GM15510 (cell line): Measurements from ENCODE around the gene ILDR2.

Source experiments
- POLR2A ChIP-seq: IDR thresholded peaks from 3 replicates; pipeline ENCODE4 v1.6.1; 2011; ENCODE audit warnings: borderline replicate concordance; ENCODE audit not compliant: insufficient read length; ENCODE audit errors: extremely low read depth

Gene ILDR2

DNA sequence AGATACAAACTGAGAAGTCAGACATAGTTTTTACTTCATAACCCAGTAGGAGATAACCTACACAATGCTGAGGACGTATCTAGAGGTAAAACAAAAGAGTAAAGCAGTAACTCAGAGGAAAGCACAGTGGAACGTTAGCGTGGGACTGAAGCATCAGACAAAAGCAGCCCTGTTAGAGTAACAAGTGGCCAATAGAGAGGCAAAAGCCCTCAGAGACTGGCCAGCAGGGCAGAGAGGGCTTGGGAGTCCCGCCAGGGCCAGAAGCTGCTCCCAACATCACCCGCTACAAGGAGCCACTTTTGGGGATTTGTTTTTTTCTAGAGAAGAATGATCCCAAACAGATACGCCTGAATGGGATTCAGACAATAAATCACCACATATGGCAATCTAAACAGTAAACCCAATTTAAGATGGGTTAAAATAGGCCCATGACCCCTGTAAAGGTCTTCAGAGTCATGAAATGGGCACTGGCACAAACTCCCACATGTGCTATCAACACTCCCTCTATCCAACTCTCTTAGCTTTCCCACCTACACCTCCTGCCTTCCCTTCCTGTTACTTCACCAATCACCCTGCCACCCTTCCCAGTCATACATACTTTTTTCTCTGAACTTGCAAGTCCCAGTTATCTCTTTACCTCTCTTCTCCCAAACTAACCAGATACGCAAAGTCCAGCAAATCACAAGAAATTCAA is 116.5 kb downstream of the ILDR2 start:
- no peak for TF ChIP-seq POLR2A
